Large intestine (tissue), 12 donors: ENCODE results near the gene GNG12. TPM values are rescaled to one million over a fixed set of nuclear protein-coding genes. Genes with fewer than 3 reads are reported as not detected.
A peak's percentile ranks its signal among the peaks of the same experiment; 100 is the strongest.

Experiments
- DNase-seq, 2 donors: peaks; one replicate each; pipeline versions ENCODE4 v3.0.0 to v3.0.0-alpha.2; 2013
- H3K27ac ChIP-seq: one replicate; pipeline ENCODE4 v1.5.1; 2013; ENCODE audit warnings: low read length
- H3K27me3 ChIP-seq: 2 replicates; pipeline ENCODE4 v1.6.1; 2013; ENCODE audit warnings: low read length; ENCODE audit not compliant: control insufficient read depth, insufficient read depth
- H3K36me3 ChIP-seq: 2 replicates; pipeline ENCODE4 v1.6.1; 2013; ENCODE audit warnings: low read length; ENCODE audit not compliant: control insufficient read depth, insufficient read depth
- H3K4me1 ChIP-seq: one replicate; pipeline ENCODE4 v1.6.1; 2013; ENCODE audit warnings: low read length; ENCODE audit not compliant: control insufficient read depth, insufficient read depth
- H3K4me3 ChIP-seq: one replicate; pipeline ENCODE4 v1.5.1; 2013; ENCODE audit warnings: low read length
- H3K9me3 ChIP-seq: one replicate; pipeline ENCODE4 v1.6.1; 2013; ENCODE audit warnings: mild to moderate bottlenecking, low read depth, low read length, moderate library complexity; ENCODE audit not compliant: control insufficient read depth
- WGBS: methylation state at CpG from one replicate; pipeline ENCODE4 v1.1.5; 2013; ENCODE audit warnings: low lambda C conversion rate; ENCODE audit not compliant: insufficient coverage; 5-methylcytosine and 5-hydroxymethylcytosine counted together
- long read RNA-seq, 11 donors: transcript quantifications; one replicate each; lab custom pipeline, GENCODE V29; 2026
- polyA plus RNA-seq: library from polyadenylated mRNA; unstranded; fragments of 120-200 nt; gene quantifications from one replicate; pipeline ENCODE4 v1.2.1, GENCODE V29; 2013

Gene GNG12
- 120 TPM for polyA plus RNA-seq
- long read RNA-seq, donor 1, full-length matches to known transcripts, result 20 of 20 reads
- long read RNA-seq, donor 1, partial matches to known transcripts, result 0 of 20 reads
- long read RNA-seq, donor 1, other reads (novel, unspliced or antisense), result 0 of 20 reads
- long read RNA-seq, donor 2, full-length matches to known transcripts, result 54 of 54 reads
- long read RNA-seq, donor 2, partial matches to known transcripts, result 0 of 54 reads
- long read RNA-seq, donor 2, other reads (novel, unspliced or antisense), result 0 of 54 reads
- long read RNA-seq, donor 3, result 0 reads
- long read RNA-seq, donor 4, full-length matches to known transcripts, result 6 of 6 reads
- long read RNA-seq, donor 4, partial matches to known transcripts, result 0 of 6 reads
- long read RNA-seq, donor 4, other reads (novel, unspliced or antisense), result 0 of 6 reads
- long read RNA-seq, donor 5, full-length matches to known transcripts, result 17 of 17 reads
- long read RNA-seq, donor 5, partial matches to known transcripts, result 0 of 17 reads
- long read RNA-seq, donor 5, other reads (novel, unspliced or antisense), result 0 of 17 reads
- long read RNA-seq, donor 6, full-length matches to known transcripts, result 50 of 58 reads
- long read RNA-seq, donor 6, partial matches to known transcripts, result 8 of 58 reads
- long read RNA-seq, donor 6, other reads (novel, unspliced or antisense), result 0 of 58 reads
- long read RNA-seq, donor 7, full-length matches to known transcripts, result 27 of 27 reads
- long read RNA-seq, donor 7, partial matches to known transcripts, result 0 of 27 reads
- long read RNA-seq, donor 7, other reads (novel, unspliced or antisense), result 0 of 27 reads
- long read RNA-seq, donor 8, full-length matches to known transcripts, result 49 of 59 reads
- long read RNA-seq, donor 8, partial matches to known transcripts, result 10 of 59 reads
- long read RNA-seq, donor 8, other reads (novel, unspliced or antisense), result 0 of 59 reads
- long read RNA-seq, donor 9, full-length matches to known transcripts, result 31 of 31 reads
- long read RNA-seq, donor 9, partial matches to known transcripts, result 0 of 31 reads
- long read RNA-seq, donor 9, other reads (novel, unspliced or antisense), result 0 of 31 reads
- long read RNA-seq, donor 10, full-length matches to known transcripts, result 62 of 79 reads
- long read RNA-seq, donor 10, partial matches to known transcripts, result 9 of 79 reads
- long read RNA-seq, donor 10, other reads (novel, unspliced or antisense), result 8 of 79 reads
- long read RNA-seq, donor 11, full-length matches to known transcripts, result 33 of 33 reads
- long read RNA-seq, donor 11, partial matches to known transcripts, result 0 of 33 reads
- long read RNA-seq, donor 11, other reads (novel, unspliced or antisense), result 0 of 33 reads

DNA sequence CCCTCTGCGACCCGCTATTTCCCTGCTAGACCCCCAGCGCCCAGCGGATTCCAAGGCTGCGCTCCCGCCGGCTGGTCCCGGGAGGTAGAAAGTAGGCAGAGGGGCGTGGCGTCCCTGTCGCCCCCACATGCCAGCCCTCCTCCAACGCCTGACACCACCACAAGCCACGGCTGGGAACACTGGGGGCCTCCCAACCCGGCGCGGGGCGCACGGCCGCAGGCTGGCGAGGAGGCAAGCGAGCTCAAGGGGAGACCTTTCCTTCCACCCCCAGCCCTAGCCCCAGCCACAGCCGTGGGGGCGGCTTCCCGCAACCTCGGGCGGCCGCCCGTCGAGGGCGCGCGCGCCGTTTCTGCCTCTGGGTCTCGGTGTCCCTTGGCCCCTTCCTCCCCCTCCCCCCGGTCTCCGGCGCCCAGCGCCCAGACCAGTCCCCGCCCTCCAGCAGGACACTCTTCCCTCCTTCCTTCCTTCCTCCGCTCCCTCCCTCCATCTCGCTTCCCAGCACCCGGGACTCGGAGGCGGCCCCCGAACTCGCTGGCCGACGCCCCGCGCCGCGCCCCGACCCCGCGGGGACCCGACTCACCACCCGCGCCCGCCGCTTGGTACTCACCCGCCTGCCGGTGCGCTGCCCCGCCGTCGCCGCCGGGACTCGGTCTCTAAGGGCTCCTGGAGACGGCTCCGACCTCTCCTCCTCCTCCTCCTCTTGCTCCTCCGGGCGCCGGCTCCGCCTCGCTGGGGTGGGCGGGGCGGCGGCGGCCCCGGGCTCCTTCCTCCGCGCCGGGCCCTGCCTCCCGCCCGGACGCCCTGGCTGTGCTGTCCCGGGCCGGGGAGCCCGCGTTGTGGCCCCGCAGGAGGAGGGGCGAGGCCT lies at the start of gene GNG12:
GNG12 (minus strand) TSS at position 731 of the 865 bp plus-strand sequence. CDS start 125,781 bp downstream, outside the sequence.
- no peaks in the 10 kb centered on the region for H3K27me3 ChIP-seq
- peaks cover 2% of the 10 kb centered on the region for H3K36me3 ChIP-seq
- 0% methylated on average over 1 of the region's 94 CpGs for WGBS
- peak within 1 kb of the TSS; percentile 94 for H3K4me3 ChIP-seq
- peak within 1 kb of the TSS; percentile 91 for H3K27ac ChIP-seq
- no peaks in the 10 kb centered on the region for H3K9me3 ChIP-seq
- DNase-seq, result peak; percentile 64 to 88
- peaks cover 18% of the 10 kb centered on the region for H3K4me1 ChIP-seq

GRCh38 chr1:67882196-67882958 lies 49.1 kb upstream of the GNG12 start:
- H3K27me3 ChIP-seq, result no peaks in the 10 kb centered on the region
- no peak for DNase-seq
- no peaks in the 10 kb centered on the region for H3K9me3 ChIP-seq
- H3K27ac ChIP-seq, result no peak overlapping the region
- no peak overlapping the region for H3K4me3 ChIP-seq
- no peaks in the 10 kb centered on the region for H3K4me1 ChIP-seq
- H3K36me3 ChIP-seq, result no peaks in the 10 kb centered on the region

GRCh38 chr1:67880056-67880601 lies 46.9 kb upstream of the GNG12 start:
- DNase-seq, result peak in 1 of 2 donors; percentile 16
- Histone ChIP-seq H3K4me1 (no peaks in the 10 kb centered on the region), H3K27me3 (no peaks in the 10 kb centered on the region), H3K4me3 (no peak overlapping the region), H3K9me3 (no peaks in the 10 kb centered on the region), H3K36me3 (no peaks in the 10 kb centered on the region), H3K27ac (no peak overlapping the region)
- no CpG with 5 or more reads among the region's 3 CpGs for WGBS

GRCh38 chr1:67879485-67879884 lies 46.2 kb upstream of the GNG12 start:
- WGBS, result 100% methylated on average over 1 of the region's 1 CpG
- no peaks in the 10 kb centered on the region for H3K36me3 ChIP-seq
- H3K9me3 ChIP-seq, result no peaks in the 10 kb centered on the region
- no peak overlapping the region for H3K27ac ChIP-seq
- DNase-seq, result no peak
- H3K4me3 ChIP-seq, result no peak overlapping the region
- H3K27me3 ChIP-seq, result no peaks in the 10 kb centered on the region
- no peaks in the 10 kb centered on the region for H3K4me1 ChIP-seq

DNA sequence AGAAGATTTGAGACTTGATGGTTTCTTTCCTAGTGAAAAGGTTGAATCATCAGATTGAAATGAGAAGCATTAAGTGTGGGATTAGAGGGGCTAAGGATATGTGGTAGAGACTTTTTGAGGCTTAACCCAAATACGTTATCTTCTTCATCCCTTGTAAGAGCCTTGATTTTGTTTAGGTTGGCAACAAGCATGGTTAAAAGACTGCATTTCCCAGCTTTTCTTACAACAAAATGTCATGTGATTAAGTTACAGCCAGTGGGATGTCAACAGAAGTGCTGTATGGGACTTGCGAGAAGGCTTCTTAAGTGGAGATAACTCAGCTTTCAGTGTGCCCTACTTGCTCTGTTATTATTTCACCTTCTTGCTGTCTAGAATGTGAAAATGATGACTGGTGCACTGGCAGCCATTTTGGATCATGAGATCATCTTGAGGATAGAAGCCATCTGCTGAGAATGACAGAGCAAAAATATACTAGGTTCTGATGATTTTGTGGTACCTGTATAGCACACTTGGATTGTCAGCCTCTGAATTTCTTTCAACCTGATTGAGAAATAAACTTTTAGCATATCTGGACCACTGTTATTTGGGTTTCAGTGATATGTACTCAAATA lies 41.3 kb upstream of the GNG12 start:
- Histone ChIP-seq H3K4me1 (no peaks in the 10 kb centered on the region), H3K27ac (no peak overlapping the region), H3K9me3 (no peaks in the 10 kb centered on the region), H3K4me3 (no peak overlapping the region), H3K36me3 (no peaks in the 10 kb centered on the region), H3K27me3 (no peaks in the 10 kb centered on the region)
- DNase-seq, result no peak
- WGBS, result no CpG with 5 or more reads among the region's 2 CpGs

- no peak for DNase-seq
- H3K4me3 ChIP-seq, result no peak overlapping the region
- no peaks in the 10 kb centered on the region for H3K9me3 ChIP-seq
- no peaks in the 10 kb centered on the region for H3K36me3 ChIP-seq
- no peaks in the 10 kb centered on the region for H3K27me3 ChIP-seq
- no peaks in the 10 kb centered on the region for H3K4me1 ChIP-seq
- no peak overlapping the region for H3K27ac ChIP-seq
- 50% methylated on average over 1 of the region's 1 CpG for WGBS
Observed at GRCh38 chr1:67869233-67869632, 36.0 kb upstream of the GNG12 start.

- Histone ChIP-seq H3K9me3 (no peaks in the 10 kb centered on the region), H3K27me3 (no peaks in the 10 kb centered on the region), H3K4me1 (no peaks in the 10 kb centered on the region), H3K27ac (no peak overlapping the region), H3K36me3 (no peaks in the 10 kb centered on the region), H3K4me3 (no peak overlapping the region)
- WGBS, result no CpG with 5 or more reads among the region's 2 CpGs
- no peak for DNase-seq
Observed at GRCh38 chr1:67863637-67864036, 30.4 kb upstream of the GNG12 start.

DNA sequence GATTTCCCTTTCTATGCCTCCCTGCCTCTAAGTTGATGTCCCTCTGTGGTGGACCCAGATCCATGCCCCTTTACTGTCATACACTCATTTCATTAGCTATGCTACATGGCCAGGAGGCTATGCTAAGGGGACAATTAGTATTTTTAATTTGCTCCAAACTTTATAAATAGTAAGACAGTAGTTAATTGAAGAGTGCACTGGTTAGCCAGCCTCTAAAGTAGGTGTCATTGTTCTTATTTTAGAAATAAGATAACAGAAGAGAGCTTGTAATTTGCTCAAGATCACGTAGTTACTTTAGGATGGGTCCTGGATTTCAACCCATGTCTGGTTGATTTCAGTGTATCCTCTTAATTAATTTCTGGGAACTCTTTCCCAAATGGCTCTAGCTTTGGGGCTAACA lies 29.4 kb upstream of the GNG12 start:
- H3K27ac ChIP-seq, result no peak overlapping the region
- no peaks in the 10 kb centered on the region for H3K36me3 ChIP-seq
- DNase-seq, result no peak
- H3K4me3 ChIP-seq, result no peak overlapping the region
- H3K4me1 ChIP-seq, result no peaks in the 10 kb centered on the region
- H3K27me3 ChIP-seq, result no peaks in the 10 kb centered on the region
- WGBS, result 100% methylated on average over 1 of the region's 1 CpG
- H3K9me3 ChIP-seq, result no peaks in the 10 kb centered on the region
